Endothelial cell of umbilical vein (primary cell): Measurements from ENCODE around the gene TSPAN18. TPM values are rescaled to one million over a fixed set of nuclear protein-coding genes. Genes with fewer than 3 reads are reported as not detected.

ENCODE experiments used
- BruUV-seq: library from RNA; stranded (reverse); fragments of 400-500 nt; replicated peaks from 2 replicates; lab custom pipeline; 2021; lab: Mats Ljungman, UMichigan
- CTCF ChIA-PET: fragments of 300-600, 350-600 bp; sonication (Branson Sonifier 250); formaldehyde crosslinking; loops from one replicate; lab custom pipeline; 2021; ENCODE audit warnings: antibody characterized with exemption, inconsistent platforms; lab: Charles Lee
- POLR2A ChIA-PET: fragments of 300-600, 350-600 bp; sonication (Branson Sonifier 250); formaldehyde crosslinking; loops from one replicate; lab custom pipeline; 2021; ENCODE audit warnings: antibody characterized with exemption, inconsistent platforms; lab: Charles Lee
- DNase-seq: peaks from one replicate; pipeline ENCODE4 v3.0.0-alpha.2; 2011; ENCODE audit warnings: low read depth, low spot score
- FAIRE-seq: peaks from 2 replicates; lab custom pipeline; 2011; peaks lifted over from hg19 to GRCh38; lab: Jason Lieb, UNC
- H2AFZ ChIP-seq: 2 replicates; pipeline ENCODE4 v1.6.0; 2012; ENCODE audit warnings: low read depth, low read length, control low read depth, inconsistent platforms
- H3K27ac ChIP-seq: 2 replicates; pipeline ENCODE4 v1.5.1; 2011; ENCODE audit warnings: low read depth, mild to moderate bottlenecking, control low read depth, low read length, moderate library complexity; ENCODE audit not compliant: insufficient read depth
- H3K27me3 ChIP-seq, 2 experiments: 2 replicates each; pipeline versions ENCODE4 v1.6.0 to v1.6.1; 2011; ENCODE audit warnings: low read length in 2 of 2, mixed read lengths in 1 of 2; ENCODE audit not compliant: control insufficient read depth in 2 of 2, insufficient read depth in 2 of 2
- H3K36me3 ChIP-seq, 2 experiments: 2 replicates in 1 of 2; 3 replicates in 1 of 2; pipeline ENCODE4 v1.5.1; 2011; ENCODE audit warnings: low read length in 2 of 2, mild to moderate bottlenecking in 1 of 2, moderate library complexity in 1 of 2; ENCODE audit not compliant: control insufficient read depth in 2 of 2, insufficient read depth in 2 of 2; ENCODE audit errors: extremely low read depth in 1 of 2
- H3K4me1 ChIP-seq: 3 replicates; pipeline ENCODE4 v1.5.1; 2011; ENCODE audit warnings: mild to moderate bottlenecking, low read length; ENCODE audit not compliant: control insufficient read depth, insufficient read depth; ENCODE audit errors: extremely low read depth
- H3K4me2 ChIP-seq: 2 replicates; pipeline ENCODE4 v1.6.1; 2011; ENCODE audit warnings: low read length, control low read depth, mixed read lengths; ENCODE audit not compliant: insufficient read depth
- H3K4me3 ChIP-seq, 3 experiments: fragments of 200-600 bp in 1 of 3; sonication (generic), shearing (Covaris generic) in 1 of 3; replicated peaks in 1 of 3; 2 replicates each; pipeline ENCODE4 v1.5.1; 2011 to 2016; ENCODE audit warnings: control low read depth in 3 of 3, low read length in 3 of 3, mild to moderate bottlenecking in 2 of 3, inconsistent platforms in 1 of 3, low read depth in 1 of 3, moderate library complexity in 1 of 3; ENCODE audit not compliant: insufficient read depth in 1 of 3
- H3K79me2 ChIP-seq: 2 replicates; pipeline ENCODE4 v1.6.0; 2012; ENCODE audit warnings: low read length, inconsistent platforms; ENCODE audit not compliant: control insufficient read depth, insufficient read depth
- H3K9ac ChIP-seq: replicated peaks from 2 replicates; pipeline ENCODE3; 2011; ENCODE audit warnings: low read length, control low read depth; ENCODE audit not compliant: insufficient read depth; ENCODE audit errors: extremely low read depth
- H3K9me1 ChIP-seq: replicated peaks from 3 replicates; pipeline ENCODE4 v1.6.0; 2011; ENCODE audit warnings: mild to moderate bottlenecking, low read length; ENCODE audit not compliant: control insufficient read depth, insufficient read depth; ENCODE audit errors: extremely low read depth
- H3K9me3 ChIP-seq: replicated peaks from 2 replicates; pipeline ENCODE4 v1.5.1; 2012; ENCODE audit warnings: low read length, inconsistent platforms; ENCODE audit not compliant: control insufficient read depth, insufficient read depth
- H4K20me1 ChIP-seq: replicated peaks from 2 replicates; pipeline ENCODE3; 2011; ENCODE audit warnings: mild to moderate bottlenecking, low read length; ENCODE audit not compliant: control insufficient read depth, insufficient read depth; ENCODE audit errors: extremely low read depth
- EZH2 ChIP-seq: IDR thresholded peaks from 2 replicates; pipeline ENCODE4 v1.6.1; 2012; ENCODE audit warnings: borderline replicate concordance, low read depth, mild to moderate bottlenecking, moderate library complexity, low read length, inconsistent platforms; ENCODE audit not compliant: severe bottlenecking
- FOS ChIP-seq: IDR thresholded peaks from 2 replicates; pipeline ENCODE4 v1.6.1; 2011; ENCODE audit warnings: mild to moderate bottlenecking, low read length, moderate library complexity, borderline replicate concordance; ENCODE audit not compliant: insufficient read depth
- GATA2 ChIP-seq: IDR thresholded peaks from 2 replicates; pipeline ENCODE4 v1.7.0; 2011; ENCODE audit warnings: low read depth, mild to moderate bottlenecking, moderate library complexity, mixed read lengths, low read length; ENCODE audit not compliant: insufficient read length, insufficient read depth
- JUN ChIP-seq: IDR thresholded peaks from 2 replicates; pipeline ENCODE4 v1.6.1; 2011; ENCODE audit warnings: borderline replicate concordance, low read depth; ENCODE audit not compliant: insufficient read length, insufficient read depth
- MYC ChIP-seq: IDR thresholded peaks from one replicate; pipeline ENCODE4 v1.6.1; 2011; ENCODE audit warnings: mild to moderate bottlenecking, low read depth, low read length
- POLR2A ChIP-seq: IDR thresholded peaks from 2 replicates; pipeline ENCODE4 v1.6.1; 2012; ENCODE audit warnings: low read depth, mild to moderate bottlenecking, control low read depth, low read length
- POLR2AphosphoS5 ChIP-seq: IDR thresholded peaks from 2 replicates; pipeline ENCODE4 v1.6.1; 2012; ENCODE audit warnings: low read depth, mild to moderate bottlenecking, control low read depth, low read length, moderate library complexity; ENCODE audit not compliant: insufficient read depth
- dilution Hi-C: fragments of 300-500 bp; cut with MboI; formaldehyde crosslinking; loops from one replicate; pipeline ENCODE4 v1.15.0; 2019; ENCODE audit warnings: low sequenced_read_pairs; ENCODE audit not compliant: extremely low pct_ligation_motif_present
- intact Hi-C: fragments of 100-400 bp; cut with micrococcal nuclease; formaldehyde crosslinking; loops from one replicate; pipeline ENCODE4 v1.10.0; 2022
- polyA plus RNA-seq, 4 experiments: library from polyadenylated mRNA; depleted of rRNA in 3 of 4; stranded (reverse) in 3 of 4; unstranded in 1 of 4; fragments of >200 nt; gene quantifications; 2 replicates each; pipeline versions ENCODE4 v1.2.1 to v1.2.3, GENCODE V29; 2011 to 2012; ENCODE audit warnings: missing spikeins in 1 of 4
- total RNA-seq: library from RNA; stranded (reverse); gene quantifications from 2 replicates; pipeline ENCODE4 v1.2.3, GENCODE V29; 2021
- TF ChIP-seq, protein P1 (sequence below): IDR thresholded peaks from 2 replicates; pipeline ENCODE4 v1.6.1; 2011; ENCODE audit not compliant: insufficient read depth, insufficient read length
- TF ChIP-seq, protein P2 (sequence below), 2 donors: IDR thresholded peaks; 1 replicate in 1 of 2; 2 replicates in 1 of 2; pipeline ENCODE4 v1.5.1; 2011; ENCODE audit warnings: low read length in 2 of 2, mild to moderate bottlenecking in 2 of 2, moderate library complexity in 2 of 2, control low read depth in 1 of 2, inconsistent platforms in 1 of 2, low read depth in 1 of 2; ENCODE audit not compliant: insufficient read depth in 1 of 2; ENCODE audit errors: extremely low read depth in 1 of 2

Gene TSPAN18
- total and polyA plus RNA-seq, 2 donors (not counting 3 experiments of a cell fraction or from before 2014, with no cell fraction given), result 32.2 to 118 TPM

DNA sequence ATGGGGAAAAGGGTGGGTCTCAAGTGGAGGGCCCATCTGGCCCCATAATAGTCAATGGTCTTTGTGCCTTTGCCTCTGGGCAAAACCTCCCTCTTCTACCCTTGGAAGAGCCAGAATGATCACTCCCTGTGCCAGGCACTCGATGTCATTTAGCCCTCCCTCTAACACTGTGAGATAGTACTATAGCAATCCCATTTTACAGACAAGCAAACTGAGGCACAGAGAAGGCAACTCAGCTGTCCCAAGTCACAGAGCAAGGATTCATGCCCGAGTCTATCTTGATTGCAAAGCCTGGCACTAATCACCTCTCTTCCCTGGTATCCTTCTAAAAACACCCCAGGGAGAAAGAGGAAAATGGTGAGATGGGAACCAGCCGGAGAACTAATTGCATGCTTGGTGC, 147.5 kb downstream of the TSPAN18 start:
- intact Hi-C loops (no loop called here), dilution Hi-C loops (no loop called here)
- H3K4me3 ChIP-seq, result no peak overlapping the region
- H3K9ac ChIP-seq, result no peak overlapping the region
- BruUV-seq, result no TSS peak
- H3K27ac ChIP-seq, result no peak overlapping the region
- ChIA-PET POLR2A (no interaction called here), CTCF (no interaction called here)
- no peak for FAIRE-seq
- no peak overlapping the region for H3K4me2 ChIP-seq
- H3K4me1 ChIP-seq, result peaks cover 9% of the 10 kb centered on the region
- no peaks in the 10 kb centered on the region for H3K36me3 ChIP-seq
- no peaks in the 10 kb centered on the region for H3K9me1 ChIP-seq
- H3K9me3 ChIP-seq, result no peaks in the 10 kb centered on the region
- H3K79me2 ChIP-seq, result no peaks in the 10 kb centered on the region
- no peaks in the 10 kb centered on the region for H4K20me1 ChIP-seq
- H2AFZ ChIP-seq, result no peak overlapping the region
- H3K27me3 ChIP-seq, result no peaks in the 10 kb centered on the region
- DNase-seq, result no peak
- TF ChIP-seq, protein P1, sequence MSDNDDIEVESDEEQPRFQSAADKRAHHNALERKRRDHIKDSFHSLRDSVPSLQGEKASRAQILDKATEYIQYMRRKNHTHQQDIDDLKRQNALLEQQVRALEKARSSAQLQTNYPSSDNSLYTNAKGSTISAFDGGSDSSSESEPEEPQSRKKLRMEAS, result no peak
- TF ChIP-seq POLR2A (no peak), MYC (no peak), JUN (no peak), FOS (no peak), EZH2 (no peak), GATA2 (no peak), POLR2AphosphoS5 (no peak)

DNA sequence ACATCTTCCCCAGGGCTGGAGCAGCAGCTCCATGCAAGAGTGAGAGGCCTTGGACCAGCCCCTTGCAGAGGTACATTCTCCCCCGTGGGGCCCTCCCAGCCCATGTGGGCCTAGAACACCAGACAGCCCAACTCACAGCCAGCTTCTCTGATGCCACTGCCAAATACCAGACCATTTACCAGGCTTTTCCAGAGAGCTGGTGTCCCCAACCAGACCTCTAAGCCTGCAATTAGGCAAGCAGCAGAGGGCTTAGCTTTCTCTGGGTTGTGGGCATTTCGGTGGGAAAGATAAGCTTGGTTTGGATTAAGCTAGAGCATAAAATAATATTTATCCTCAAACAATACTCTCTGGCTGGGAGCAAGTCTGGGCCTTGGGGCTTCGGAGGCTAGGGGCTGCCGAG, 148.3 kb downstream of the TSPAN18 start:
- H4K20me1 ChIP-seq, result no peaks in the 10 kb centered on the region
- no peak overlapping the region for H2AFZ ChIP-seq
- BruUV-seq, result no TSS peak
- TF ChIP-seq JUN (no peak), GATA2 (no peak), EZH2 (no peak), POLR2AphosphoS5 (no peak), FOS (no peak), POLR2A (no peak), MYC (no peak)
- TF ChIP-seq, protein P1, result no peak
- TF ChIP-seq, protein P2, sequence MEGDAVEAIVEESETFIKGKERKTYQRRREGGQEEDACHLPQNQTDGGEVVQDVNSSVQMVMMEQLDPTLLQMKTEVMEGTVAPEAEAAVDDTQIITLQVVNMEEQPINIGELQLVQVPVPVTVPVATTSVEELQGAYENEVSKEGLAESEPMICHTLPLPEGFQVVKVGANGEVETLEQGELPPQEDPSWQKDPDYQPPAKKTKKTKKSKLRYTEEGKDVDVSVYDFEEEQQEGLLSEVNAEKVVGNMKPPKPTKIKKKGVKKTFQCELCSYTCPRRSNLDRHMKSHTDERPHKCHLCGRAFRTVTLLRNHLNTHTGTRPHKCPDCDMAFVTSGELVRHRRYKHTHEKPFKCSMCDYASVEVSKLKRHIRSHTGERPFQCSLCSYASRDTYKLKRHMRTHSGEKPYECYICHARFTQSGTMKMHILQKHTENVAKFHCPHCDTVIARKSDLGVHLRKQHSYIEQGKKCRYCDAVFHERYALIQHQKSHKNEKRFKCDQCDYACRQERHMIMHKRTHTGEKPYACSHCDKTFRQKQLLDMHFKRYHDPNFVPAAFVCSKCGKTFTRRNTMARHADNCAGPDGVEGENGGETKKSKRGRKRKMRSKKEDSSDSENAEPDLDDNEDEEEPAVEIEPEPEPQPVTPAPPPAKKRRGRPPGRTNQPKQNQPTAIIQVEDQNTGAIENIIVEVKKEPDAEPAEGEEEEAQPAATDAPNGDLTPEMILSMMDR (IDR thresholded peaks at IDR 0.05; ENCODE audit: extremely low read depth in 1 of 2, insufficient read depth in 1 of 2, low read depth in 1 of 2, low read length in 2 of 2), result no peak
- DNase-seq, result no peak
- no peak for FAIRE-seq
- no peaks in the 10 kb centered on the region for H3K9me3 ChIP-seq
- no peak overlapping the region for H3K27ac ChIP-seq
- dilution Hi-C loops, result no loop called here
- ChIA-PET CTCF (interaction anchor here (1.9 kb wide), 1 partner anchor 11 kb away, joined by 6 read pairs; no protein-coding TSS in a partner anchor), POLR2A (no interaction called here)
- no peak overlapping the region for H3K4me2 ChIP-seq
- peaks cover 9% of the 10 kb centered on the region for H3K4me1 ChIP-seq
- no peaks in the 10 kb centered on the region for H3K79me2 ChIP-seq
- no peaks in the 10 kb centered on the region for H3K27me3 ChIP-seq
- no peaks in the 10 kb centered on the region for H3K9me1 ChIP-seq
- H3K36me3 ChIP-seq, result peaks cover 0 to 6% of the 10 kb centered on the region in 2 experiments
- no peak overlapping the region for H3K4me3 ChIP-seq
- intact Hi-C loops, result loop anchor here (5.0 kb wide), 1 partner anchor 53 kb away; no protein-coding TSS in a partner anchor
- no peak overlapping the region for H3K9ac ChIP-seq
